SK-N-SH (cell line): ENCODE measurements around the gene STUB1.

Source experiments
- FOSL2 ChIP-seq: IDR thresholded peaks from 2 replicates; pipeline ENCODE4 v1.4.0; 2012; ENCODE audit warnings: low read depth, mild to moderate bottlenecking, moderate library complexity, borderline replicate concordance
- FOXM1 ChIP-seq: IDR thresholded peaks from 2 replicates; pipeline ENCODE4 v1.4.0; 2012; ENCODE audit warnings: low read depth, mild to moderate bottlenecking
- GABPA ChIP-seq: IDR thresholded peaks from 2 replicates; pipeline ENCODE4 v1.4.0; 2012; ENCODE audit warnings: low read depth, mild to moderate bottlenecking
- JUND ChIP-seq: IDR thresholded peaks from 2 replicates; pipeline ENCODE4 v1.4.0; 2012
- MEF2A ChIP-seq: IDR thresholded peaks from 2 replicates; pipeline ENCODE4 v1.4.0; 2012; ENCODE audit warnings: low read depth, borderline replicate concordance
- POLR2AphosphoS5 ChIP-seq: IDR thresholded peaks from 2 replicates; pipeline ENCODE4 v1.6.1; 2012; ENCODE audit warnings: low read depth, low read length
- RAD21 ChIP-seq: IDR thresholded peaks from 2 replicates; pipeline ENCODE4 v1.6.1; 2012; ENCODE audit warnings: mild to moderate bottlenecking, low read length
- RXRA ChIP-seq: IDR thresholded peaks from 2 replicates; pipeline ENCODE4 v1.4.0; 2012; ENCODE audit warnings: low read depth, mild to moderate bottlenecking, borderline replicate concordance
- SIN3A ChIP-seq: IDR thresholded peaks from 2 replicates; pipeline ENCODE4 v1.6.1; 2012; ENCODE audit warnings: low read depth, mild to moderate bottlenecking, low read length, moderate library complexity, borderline replicate concordance
- SMC3 ChIP-seq: IDR thresholded peaks from 2 replicates; pipeline ENCODE4 v1.6.1; 2012; ENCODE audit warnings: low read depth, low read length, improper control_type of control experiment
- TF ChIP-seq, protein P1 (sequence below): IDR thresholded peaks from 2 replicates; pipeline ENCODE4 v1.4.0; 2012; ENCODE audit warnings: low read depth, borderline replicate concordance
- TF ChIP-seq, protein P2 (sequence below): fragments of 200-600 bp; sonication (generic); IDR thresholded peaks from 2 replicates; pipeline ENCODE4 v1.6.1; 2017; ENCODE audit warnings: antibody characterized with exemption, mild to moderate bottlenecking, moderate library complexity

DNA sequence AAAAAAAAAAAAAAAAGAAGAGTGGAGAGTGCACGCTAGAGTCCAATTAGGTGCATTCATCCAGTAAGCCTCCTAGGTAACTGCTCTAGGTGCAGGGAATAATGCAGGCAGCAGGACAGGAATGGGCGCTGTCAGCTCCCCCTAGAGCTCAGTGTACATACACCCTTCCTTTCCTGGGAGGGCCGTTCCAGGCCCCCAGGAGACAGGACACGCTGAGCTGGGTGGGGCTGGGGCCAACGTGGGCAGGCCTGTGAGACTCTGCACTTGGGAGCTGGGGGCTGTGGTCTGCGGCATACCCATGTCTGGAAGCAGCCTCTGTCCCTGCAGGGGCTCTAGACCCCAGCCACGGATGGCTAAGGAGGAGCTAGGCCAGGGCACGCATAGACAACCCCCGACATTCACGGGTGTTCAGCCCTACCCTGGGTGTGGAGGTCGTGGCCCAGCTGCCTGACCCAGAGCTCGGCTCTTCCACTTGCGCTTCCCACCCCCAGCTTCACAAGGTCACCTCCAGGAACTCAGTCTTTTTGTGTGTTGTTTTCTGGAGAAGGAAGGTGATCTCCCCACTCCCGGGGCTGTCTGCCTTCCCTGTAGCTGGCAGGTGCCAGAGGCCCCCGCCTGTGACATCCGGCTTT lies 39.7 kb downstream of the STUB1 start:
- TF ChIP-seq FOSL2 (no peak), POLR2AphosphoS5 (no peak), MEF2A (no peak), RAD21 (no peak), JUND (peak; percentile 2; the same call in 1 of the 2 replicates), SMC3 (peak; percentile 8; the same call in 1 of the 2 replicates), RXRA (no peak), GABPA (no peak), FOXM1 (no peak), SIN3A (no peak)
- TF ChIP-seq, protein P1, sequence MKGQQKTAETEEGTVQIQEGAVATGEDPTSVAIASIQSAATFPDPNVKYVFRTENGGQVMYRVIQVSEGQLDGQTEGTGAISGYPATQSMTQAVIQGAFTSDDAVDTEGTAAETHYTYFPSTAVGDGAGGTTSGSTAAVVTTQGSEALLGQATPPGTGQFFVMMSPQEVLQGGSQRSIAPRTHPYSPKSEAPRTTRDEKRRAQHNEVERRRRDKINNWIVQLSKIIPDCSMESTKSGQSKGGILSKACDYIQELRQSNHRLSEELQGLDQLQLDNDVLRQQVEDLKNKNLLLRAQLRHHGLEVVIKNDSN = no peak
- TF ChIP-seq, protein P2, sequence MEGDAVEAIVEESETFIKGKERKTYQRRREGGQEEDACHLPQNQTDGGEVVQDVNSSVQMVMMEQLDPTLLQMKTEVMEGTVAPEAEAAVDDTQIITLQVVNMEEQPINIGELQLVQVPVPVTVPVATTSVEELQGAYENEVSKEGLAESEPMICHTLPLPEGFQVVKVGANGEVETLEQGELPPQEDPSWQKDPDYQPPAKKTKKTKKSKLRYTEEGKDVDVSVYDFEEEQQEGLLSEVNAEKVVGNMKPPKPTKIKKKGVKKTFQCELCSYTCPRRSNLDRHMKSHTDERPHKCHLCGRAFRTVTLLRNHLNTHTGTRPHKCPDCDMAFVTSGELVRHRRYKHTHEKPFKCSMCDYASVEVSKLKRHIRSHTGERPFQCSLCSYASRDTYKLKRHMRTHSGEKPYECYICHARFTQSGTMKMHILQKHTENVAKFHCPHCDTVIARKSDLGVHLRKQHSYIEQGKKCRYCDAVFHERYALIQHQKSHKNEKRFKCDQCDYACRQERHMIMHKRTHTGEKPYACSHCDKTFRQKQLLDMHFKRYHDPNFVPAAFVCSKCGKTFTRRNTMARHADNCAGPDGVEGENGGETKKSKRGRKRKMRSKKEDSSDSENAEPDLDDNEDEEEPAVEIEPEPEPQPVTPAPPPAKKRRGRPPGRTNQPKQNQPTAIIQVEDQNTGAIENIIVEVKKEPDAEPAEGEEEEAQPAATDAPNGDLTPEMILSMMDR = peak; percentile 38
